Activated CD4-positive, alpha-beta memory T cell treated with anti-CD3 and anti-CD28 coated beads for 36 hours (primary cell): ENCODE measurements around the gene UBASH3A. TPM values are rescaled to one million over a fixed set of nuclear protein-coding genes. Genes with fewer than 3 reads are reported as not detected.

Experiments
- CTCF ChIA-PET: fragments of 350-600 bp; sonication (Branson Sonifier 250); formaldehyde crosslinking; loops from one replicate; lab custom pipeline; 2021; ENCODE audit warnings: antibody characterized with exemption, inconsistent platforms; lab: Charles Lee
- POLR2A ChIA-PET: fragments of 350-600 bp; sonication (Branson Sonifier 250); formaldehyde crosslinking; loops from one replicate; lab custom pipeline; 2021; ENCODE audit warnings: antibody characterized with exemption; lab: Charles Lee
- DNase-seq: peaks from one replicate; pipeline ENCODE4 v3.0.0-alpha.2; 2020
- H3K27ac Mint-ChIP-seq: one replicate; pipeline ENCODE4 v1.8.0; 2021; ENCODE audit warnings: mixed read lengths
- H3K27me3 Mint-ChIP-seq: one replicate; pipeline ENCODE4 v1.8.0; 2021; ENCODE audit warnings: mixed read lengths
- H3K36me3 Mint-ChIP-seq: one replicate; pipeline ENCODE4 v1.8.0; 2021; ENCODE audit warnings: mixed read lengths
- H3K4me1 Mint-ChIP-seq: one replicate; pipeline ENCODE4 v1.8.0; 2021; ENCODE audit warnings: low read depth, mixed read lengths
- H3K4me3 Mint-ChIP-seq: one replicate; pipeline ENCODE4 v1.8.0; 2021; ENCODE audit warnings: mild to moderate bottlenecking, mixed read lengths
- H3K9me3 Mint-ChIP-seq: one replicate; pipeline ENCODE4 v1.8.0; 2021; ENCODE audit warnings: mixed read lengths
- intact Hi-C: fragments of 100-400 bp; cut with micrococcal nuclease; formaldehyde crosslinking; loops from one replicate; pipeline ENCODE4 v1.15.1; 2023
- total RNA-seq, 2 experiments: library from RNA; stranded (reverse); gene quantifications; one replicate each; pipeline ENCODE4 v1.2.3, GENCODE V29; 2021

Gene UBASH3A
- total RNA-seq, 2 experiments from 2014 or later: 27.2 to 29.4 TPM

GRCh38 chr21:42393443-42393950, 10.2 kb upstream of the UBASH3A start:
- H3K27me3 Mint-ChIP-seq: no peaks in the 10 kb centered on the region
- H3K4me1 Mint-ChIP-seq: peaks cover 58% of the 10 kb centered on the region
- ChIA-PET CTCF (interaction anchor here (0.7 to 4.0 kb wide), 11 partner anchors 9 to 79 kb away, joined by 3 to 33 read pairs (median 4); partner anchors contain the start of gene UBASH3A), POLR2A (interaction anchor here (0.7 to 2.7 kb wide), 13 partner anchors 11 to 156 kb away, joined by 3 to 36 read pairs (median 5); partner anchors contain the start of gene UBASH3A)
- peak overlapping the region; percentile 84 for H3K27ac Mint-ChIP-seq
- H3K4me3 Mint-ChIP-seq: peak overlapping the region; percentile 64
- intact Hi-C loops: loop anchor here (1.0 to 2.0 kb wide), 4 partner anchors 8 to 32 kb away; no protein-coding TSS in a partner anchor
- DNase-seq: no peak
- no peaks in the 10 kb centered on the region for H3K9me3 Mint-ChIP-seq
- peaks cover 48% of the 10 kb centered on the region for H3K36me3 Mint-ChIP-seq

- H3K4me1 Mint-ChIP-seq: peaks cover 53% of the 10 kb centered on the region
- no peaks in the 10 kb centered on the region for H3K27me3 Mint-ChIP-seq
- no peak overlapping the region for H3K27ac Mint-ChIP-seq
- no peak for DNase-seq
- ChIA-PET CTCF (no interaction called here), POLR2A (no interaction called here)
- H3K36me3 Mint-ChIP-seq: peaks cover 42% of the 10 kb centered on the region
- no peak overlapping the region for H3K4me3 Mint-ChIP-seq
- no peaks in the 10 kb centered on the region for H3K9me3 Mint-ChIP-seq
- intact Hi-C loops: no loop called here
Measured at GRCh38 chr21:42395302-42395701, 8.4 kb upstream of the UBASH3A start.

GRCh38 chr21:42395905-42396651, 7.6 kb upstream of the UBASH3A start, which contains the start of gene TMPRSS3:
Gene TMPRSS3 (minus strand): TSS chr21:42396052. CDS start chr21:42395417, 635 bp downstream.
- Mint-ChIP-seq H3K4me3 (no peak within 1 kb of the TSS), H3K27ac (no peak within 1 kb of the TSS), H3K4me1 (peaks cover 59% of the 10 kb centered on the region), H3K9me3 (no peaks in the 10 kb centered on the region), H3K27me3 (no peaks in the 10 kb centered on the region), H3K36me3 (peaks cover 37% of the 10 kb centered on the region)
- intact Hi-C loops: no loop called here
- ChIA-PET CTCF (interaction anchor here (1.2 kb wide), 1 partner anchor 15 kb away, joined by 4 read pairs; no protein-coding TSS in a partner anchor), POLR2A (no interaction called here)
- no peak for DNase-seq

GRCh38 chr21:42396799-42397745, 6.6 kb upstream of the UBASH3A start:
- Mint-ChIP-seq H3K4me1 (peaks cover 63% of the 10 kb centered on the region), H3K9me3 (peaks cover 8% of the 10 kb centered on the region), H3K27ac (no peak overlapping the region), H3K36me3 (peaks cover 38% of the 10 kb centered on the region), H3K27me3 (no peaks in the 10 kb centered on the region), H3K4me3 (no peak overlapping the region)
- intact Hi-C loops: no loop called here
- no peak for DNase-seq
- POLR2A ChIA-PET: interaction anchor here (1.1 kb wide), 1 partner anchor 18 kb away, joined by 3 read pairs; no protein-coding TSS in a partner anchor
- CTCF ChIA-PET: interaction anchor here (1.2 kb wide), 1 partner anchor 16 kb away, joined by 4 read pairs; no protein-coding TSS in a partner anchor

GRCh38 chr21:42397746-42398394, 5.8 kb upstream of the UBASH3A start:
- ChIA-PET POLR2A (interaction anchor here (0.8 to 1.1 kb wide), 3 partner anchors 19 to 26 kb away, joined by 3 to 4 read pairs (median 3); no protein-coding TSS in a partner anchor), CTCF (interaction anchor here (1.1 kb wide), 1 partner anchor 16 kb away, joined by 10 read pairs; no protein-coding TSS in a partner anchor)
- no peaks in the 10 kb centered on the region for H3K27me3 Mint-ChIP-seq
- H3K4me1 Mint-ChIP-seq: peaks cover 60% of the 10 kb centered on the region
- H3K27ac Mint-ChIP-seq: no peak overlapping the region
- no peak for DNase-seq
- H3K4me3 Mint-ChIP-seq: no peak overlapping the region
- H3K36me3 Mint-ChIP-seq: peaks cover 37% of the 10 kb centered on the region
- intact Hi-C loops: no loop called here
- peaks cover 10% of the 10 kb centered on the region for H3K9me3 Mint-ChIP-seq

GRCh38 chr21:42398436-42399028, 5.2 kb upstream of the UBASH3A start:
- POLR2A ChIA-PET: interaction anchor here (0.8 to 1.3 kb wide), 3 partner anchors 22 to 128 kb away, joined by 3 to 4 read pairs (median 3); no protein-coding TSS in a partner anchor
- H3K4me1 Mint-ChIP-seq: peaks cover 55% of the 10 kb centered on the region
- DNase-seq: no peak
- H3K4me3 Mint-ChIP-seq: no peak overlapping the region
- H3K27ac Mint-ChIP-seq: no peak overlapping the region
- peaks cover 10% of the 10 kb centered on the region for H3K9me3 Mint-ChIP-seq
- peaks cover 39% of the 10 kb centered on the region for H3K36me3 Mint-ChIP-seq
- intact Hi-C loops: no loop called here
- CTCF ChIA-PET: interaction anchor here (0.6 to 1.1 kb wide), 3 partner anchors 11 to 29 kb away, joined by 3 to 10 read pairs (median 3); no protein-coding TSS in a partner anchor
- H3K27me3 Mint-ChIP-seq: no peaks in the 10 kb centered on the region

- peaks cover 50% of the 10 kb centered on the region for H3K4me1 Mint-ChIP-seq
- ChIA-PET CTCF (interaction anchor here (0.7 to 1.4 kb wide), 5 partner anchors 16 to 141 kb away, joined by 3 to 6 read pairs (median 4); no protein-coding TSS in a partner anchor), POLR2A (interaction anchor here (1.0 kb wide), 1 partner anchor 20 kb away, joined by 3 read pairs; no protein-coding TSS in a partner anchor)
- DNase-seq: peak; percentile 55
- H3K27ac Mint-ChIP-seq: peak overlapping the region; percentile 77
- no peaks in the 10 kb centered on the region for H3K27me3 Mint-ChIP-seq
- H3K4me3 Mint-ChIP-seq: peak overlapping the region; percentile 49
- H3K36me3 Mint-ChIP-seq: peaks cover 50% of the 10 kb centered on the region
- peaks cover 10% of the 10 kb centered on the region for H3K9me3 Mint-ChIP-seq
- intact Hi-C loops: loop anchor here (2.0 to 10.0 kb wide), 3 partner anchors 14 to 396 kb away; no protein-coding TSS in a partner anchor
Measured at GRCh38 chr21:42400525-42400924, 3.2 kb upstream of the UBASH3A start.

GRCh38 chr21:42401154-42401553, 2.5 kb upstream of the UBASH3A start:
- H3K36me3 Mint-ChIP-seq: peaks cover 55% of the 10 kb centered on the region
- intact Hi-C loops: loop anchor here (1.0 to 10.0 kb wide), 4 partner anchors 8 to 396 kb away; no protein-coding TSS in a partner anchor
- H3K4me3 Mint-ChIP-seq: peak overlapping the region; percentile 57
- peaks cover 48% of the 10 kb centered on the region for H3K4me1 Mint-ChIP-seq
- H3K27ac Mint-ChIP-seq: peak overlapping the region; percentile 83
- CTCF ChIA-PET: interaction anchor here (0.7 to 1.0 kb wide), 4 partner anchors 10 to 142 kb away, joined by 3 read pairs; no protein-coding TSS in a partner anchor
- H3K9me3 Mint-ChIP-seq: peaks cover 10% of the 10 kb centered on the region
- no peak for DNase-seq
- POLR2A ChIA-PET: interaction anchor here (1.0 kb wide), 2 partner anchors 20 to 163 kb away, joined by 3 read pairs; no protein-coding TSS in a partner anchor
- H3K27me3 Mint-ChIP-seq: no peaks in the 10 kb centered on the region

- Mint-ChIP-seq H3K27me3 (no peaks in the 10 kb centered on the region), H3K36me3 (peaks cover 62% of the 10 kb centered on the region), H3K27ac (peak overlapping the region; percentile 83), H3K4me1 (peaks cover 53% of the 10 kb centered on the region), H3K9me3 (peaks cover 10% of the 10 kb centered on the region), H3K4me3 (peak overlapping the region; percentile 57)
- CTCF ChIA-PET: interaction anchor here (0.7 to 1.2 kb wide), 4 partner anchors 9 to 23 kb away, joined by 3 read pairs; no protein-coding TSS in a partner anchor
- POLR2A ChIA-PET: interaction anchor here (1.0 to 1.8 kb wide), 3 partner anchors 10 to 163 kb away, joined by 3 to 5 read pairs (median 3); no protein-coding TSS in a partner anchor
- DNase-seq: no peak
- intact Hi-C loops: loop anchor here (1.0 to 10.0 kb wide), 4 partner anchors 9 to 397 kb away; no protein-coding TSS in a partner anchor
Measured at GRCh38 chr21:42401820-42402251, 1.9 kb upstream of the UBASH3A start.

GRCh38 chr21:42404539-42404938, 837 bp downstream of the UBASH3A start:
- peaks cover 54% of the 10 kb centered on the region for H3K4me1 Mint-ChIP-seq
- peaks cover 10% of the 10 kb centered on the region for H3K9me3 Mint-ChIP-seq
- H3K36me3 Mint-ChIP-seq: peaks cover 62% of the 10 kb centered on the region
- peak overlapping the region; percentile 99 for H3K27ac Mint-ChIP-seq
- H3K4me3 Mint-ChIP-seq: peak overlapping the region; percentile 98
- ChIA-PET POLR2A (interaction anchor here (0.8 to 4.4 kb wide), 10 partner anchors 10 to 185 kb away, joined by 3 to 79 read pairs (median 6); no protein-coding TSS in a partner anchor), CTCF (interaction anchor here (0.7 to 3.3 kb wide), 16 partner anchors 9 to 176 kb away, joined by 3 to 28 read pairs (median 4); no protein-coding TSS in a partner anchor)
- DNase-seq: peak; percentile 51
- intact Hi-C loops: loop anchor here (5.0 to 10.0 kb wide), 2 partner anchors 167 to 400 kb away; no protein-coding TSS in a partner anchor
- H3K27me3 Mint-ChIP-seq: no peaks in the 10 kb centered on the region
